Cardiac fibroblast (primary cell): Measurements from ENCODE around the gene TGIF1.

ENCODE experiments used
- DNase-seq, 2 donors: peaks; one replicate each; pipeline versions ENCODE4 v3.0.0 to v3.0.0-alpha.2; 2010; ENCODE audit warnings: low read depth in 2 of 2
- H3K4me3 ChIP-seq, 2 donors: replicated peaks in 1 of 2; 1 replicate in 1 of 2; 2 replicates in 1 of 2; pipeline ENCODE4 v1.5.1; 2011; ENCODE audit warnings: low read depth in 2 of 2, low read length in 2 of 2, mild to moderate bottlenecking in 2 of 2, moderate library complexity in 1 of 2
- CTCF ChIP-seq: IDR thresholded peaks from one replicate; pipeline ENCODE4 v1.5.1; 2011; ENCODE audit warnings: low read depth, mild to moderate bottlenecking, low read length, inconsistent platforms

TGIF1 gene

GRCh38 chr18:3447068-3447894, 2.7 kb upstream of the TGIF1 start:
- DNase-seq, result peak; percentile 79 to 89
- H3K4me3 ChIP-seq, result peak overlapping the region; percentile 64 to 90
- TF ChIP-seq CTCF, result no peak

- DNase-seq, result peak; percentile 98 to 99
- peak overlapping the region; percentile 64 to 90 for H3K4me3 ChIP-seq
- TF ChIP-seq CTCF, result no peak
Observed at GRCh38 chr18:3447895-3448837, 1.8 kb upstream of the TGIF1 start.

- DNase-seq, result peak; percentile 83 to 95
Observed at GRCh38 chr18:3448838-3449511, 997 bp upstream of the TGIF1 start.

GRCh38 chr18:3449512-3450011, 410 bp upstream of the TGIF1 start:
- DNase-seq, result peak in 1 of 2 donors; percentile 93
- peak overlapping the region; percentile 64 to 90 for H3K4me3 ChIP-seq
- no peak for TF ChIP-seq CTCF

More at GRCh38 chr18:3448838-3449511, 997 bp upstream of the TGIF1 start:
- H3K4me3 ChIP-seq, result peak overlapping the region; percentile 64 to 90
- TF ChIP-seq CTCF, result no peak

- TF ChIP-seq CTCF, result no peak
- H3K4me3 ChIP-seq, result peak overlapping the region; percentile 64 to 90
- DNase-seq, result no peak
Observed at GRCh38 chr18:3450799-3451182, 819 bp downstream of the TGIF1 start.
